ENCODE data around the gene CACNA1G. TPM values are rescaled to one million over a fixed set of nuclear protein-coding genes. Genes with fewer than 3 reads are reported as not detected.
A peak's percentile ranks its signal among the peaks of the same experiment; 100 is the strongest.

CACNA1G gene
- total RNA-seq, 2 experiments from 2014 or later, result 0.13 TPM; not detected in 1

GRCh38 chr17:50627782-50628601 lies 67.5 kb downstream of the CACNA1G start:
- H3K36me3 Mint-ChIP-seq (ENCODE audit: low read depth), result no peaks in the 10 kb centered on the region
- TF ChIP-seq CTCF (IDR thresholded peaks at IDR 0.05), result no peak
- POLR2A ChIA-PET, result interaction anchor here (0.9 kb wide), 1 partner anchor 123 kb away, joined by 3 read pairs; no protein-coding TSS in a partner anchor
- H3K4me1 Mint-ChIP-seq (ENCODE audit: low read depth), result peaks cover 2% of the 10 kb centered on the region
- no peak overlapping the region for H3K4me3 Mint-ChIP-seq
- no peaks in the 10 kb centered on the region for H3K9me3 Mint-ChIP-seq
- CTCF ChIA-PET, result interaction anchor here (0.8 to 7.4 kb wide), 11 partner anchors 11 to 149 kb away, joined by 3 to 67 read pairs (median 5); partner anchors contain the start of genes RSAD1 and SPATA20
- ATAC-seq (peak; percentile 38), DNase-seq (peak; percentile 16)
- intact Hi-C loops (cut with micrococcal nuclease), result loop anchor here (10.0 kb wide), 1 partner anchor 143 kb away; no protein-coding TSS in a partner anchor
- H3K27me3 Mint-ChIP-seq, result peaks cover 37% of the 10 kb centered on the region
- H3K27ac Mint-ChIP-seq, result no peak overlapping the region

- H3K4me3 Mint-ChIP-seq, result no peak overlapping the region
- TF ChIP-seq CTCF (IDR thresholded peaks at IDR 0.05), result no peak
- H3K9me3 Mint-ChIP-seq, result no peaks in the 10 kb centered on the region
- CTCF ChIA-PET, result interaction anchor here (0.9 to 7.4 kb wide), 20 partner anchors 9 to 166 kb away, joined by 3 to 67 read pairs (median 4); no protein-coding TSS in a partner anchor
- no peak overlapping the region for H3K27ac Mint-ChIP-seq
- H3K4me1 Mint-ChIP-seq (ENCODE audit: low read depth), result peaks cover 2% of the 10 kb centered on the region
- ATAC-seq, result no peak
- no peak for DNase-seq
- POLR2A ChIA-PET, result interaction anchor here (0.5 to 0.7 kb wide), 2 partner anchors 184 to 745 kb away, joined by 3 to 4 read pairs; no protein-coding TSS in a partner anchor
- intact Hi-C loops (cut with micrococcal nuclease), result loop anchor here (10.0 kb wide), 1 partner anchor 145 kb away; no protein-coding TSS in a partner anchor
- no peaks in the 10 kb centered on the region for H3K36me3 Mint-ChIP-seq (ENCODE audit: low read depth)
- peaks cover 52% of the 10 kb centered on the region for H3K27me3 Mint-ChIP-seq
These were observed 69.4 kb downstream of the CACNA1G start for GRCh38 chr17:50629902-50630301.

GRCh38 chr17:50630524-50631194 lies 70.1 kb downstream of the CACNA1G start:
- peaks cover 2% of the 10 kb centered on the region for H3K4me1 Mint-ChIP-seq (ENCODE audit: low read depth)
- ChIA-PET POLR2A (interaction anchor here (0.5 to 0.7 kb wide), 2 partner anchors 185 to 745 kb away, joined by 3 to 4 read pairs; no protein-coding TSS in a partner anchor), CTCF (interaction anchor here (0.6 to 7.4 kb wide), 23 partner anchors 8 to 211 kb away, joined by 3 to 67 read pairs (median 4); no protein-coding TSS in a partner anchor)
- ATAC-seq (peak; percentile 78), DNase-seq (peak; percentile 72)
- no peaks in the 10 kb centered on the region for H3K36me3 Mint-ChIP-seq (ENCODE audit: low read depth)
- intact Hi-C loops (cut with micrococcal nuclease), result no loop called here
- H3K27me3 Mint-ChIP-seq, result peaks cover 54% of the 10 kb centered on the region
- H3K27ac Mint-ChIP-seq, result no peak overlapping the region
- TF ChIP-seq CTCF (IDR thresholded peaks at IDR 0.05), result peak; percentile 81
- H3K9me3 Mint-ChIP-seq, result no peaks in the 10 kb centered on the region
- H3K4me3 Mint-ChIP-seq, result no peak overlapping the region

- H3K27me3 Mint-ChIP-seq, result peaks cover 60% of the 10 kb centered on the region
- intact Hi-C loops (cut with micrococcal nuclease), result no loop called here
- no peak overlapping the region for H3K27ac Mint-ChIP-seq
- H3K36me3 Mint-ChIP-seq (ENCODE audit: low read depth), result no peaks in the 10 kb centered on the region
- H3K9me3 Mint-ChIP-seq, result no peaks in the 10 kb centered on the region
- ATAC-seq (no peak), DNase-seq (no peak)
- no peak overlapping the region for H3K4me3 Mint-ChIP-seq
- ChIA-PET CTCF (interaction anchor here (0.6 to 7.4 kb wide), 17 partner anchors 8 to 210 kb away, joined by 3 to 67 read pairs (median 4); no protein-coding TSS in a partner anchor), POLR2A (no interaction called here)
- peaks cover 2% of the 10 kb centered on the region for H3K4me1 Mint-ChIP-seq (ENCODE audit: low read depth)
- no peak for TF ChIP-seq CTCF (IDR thresholded peaks at IDR 0.05)
These were observed 70.8 kb downstream of the CACNA1G start for GRCh38 chr17:50631195-50631907.

Measured in activated CD8-positive, alpha-beta T cell treated with anti-CD3 and anti-CD28 coated beads for 36 hours (primary cell).